GM23338 (cell line): ENCODE data around the gene NSMCE1. TPM values are rescaled to one million over a fixed set of nuclear protein-coding genes. Genes with fewer than 3 reads are reported as not detected.

Experiments
- ATAC-seq: fragments of 200-7000 bp; cut with Tn5 transposase; 3 replicates; pipeline ENCODE4 v1.9.1; 2020
- DNase-seq: peaks from one replicate; pipeline ENCODE4 v3.0.0-alpha.2; 2015; ENCODE audit warnings: low spot score
- H2AFZ ChIP-seq: fragments of 200-600 bp; sonication (generic); 2 replicates; pipeline ENCODE4 v1.8.0; 2016; ENCODE audit warnings: antibody characterized with exemption, mild to moderate bottlenecking, moderate library complexity
- H3F3A ChIP-seq: fragments of 200-600 bp; sonication (generic); replicated peaks from 2 replicates; pipeline ENCODE4 v1.8.0; 2017; ENCODE audit warnings: antibody characterized with exemption, mixed run types, low read depth
- H3K27ac ChIP-seq: fragments of 200-600 bp; sonication (generic); 2 replicates; pipeline ENCODE4 v1.6.1; 2016; ENCODE audit warnings: low read depth
- H3K27me3 ChIP-seq: fragments of 200-600 bp; sonication (generic); 2 replicates; pipeline ENCODE4 v1.8.0; 2016; ENCODE audit warnings: mild to moderate bottlenecking, mixed run types, moderate library complexity; ENCODE audit not compliant: insufficient read depth
- H3K36me3 ChIP-seq: fragments of 200-600 bp; sonication (generic); 2 replicates; pipeline ENCODE4 v1.8.0; 2016; ENCODE audit warnings: mild to moderate bottlenecking; ENCODE audit not compliant: insufficient read depth
- H3K4me1 ChIP-seq: fragments of 200-600 bp; sonication (generic); 2 replicates; pipeline ENCODE4 v1.8.0; 2016; ENCODE audit warnings: mild to moderate bottlenecking, moderate library complexity; ENCODE audit not compliant: insufficient read depth
- H3K4me2 ChIP-seq: fragments of 200-600 bp; sonication (generic); 2 replicates; pipeline ENCODE4 v1.7.1; 2017; ENCODE audit warnings: mixed run types
- H3K4me3 ChIP-seq: fragments of 200-600 bp; sonication (generic); 2 replicates; pipeline ENCODE4 v1.6.1; 2016; ENCODE audit warnings: mixed run types
- H3K79me2 ChIP-seq: fragments of 200-600 bp; sonication (generic); replicated peaks from 2 replicates; pipeline ENCODE4 v1.8.0; 2017; ENCODE audit warnings: mild to moderate bottlenecking; ENCODE audit not compliant: insufficient read depth
- H3K9me2 ChIP-seq: fragments of 200-600 bp; sonication (generic); 2 replicates; pipeline ENCODE4 v1.8.0; 2017; ENCODE audit not compliant: insufficient read depth
- H4K20me1 ChIP-seq: fragments of 200-600 bp; sonication (generic); replicated peaks from 2 replicates; pipeline ENCODE4 v1.8.0; 2017; ENCODE audit warnings: mild to moderate bottlenecking; ENCODE audit not compliant: insufficient read depth
- H3K27ac Mint-ChIP-seq: 2 replicates; pipeline ENCODE4 v1.8.0; 2020; ENCODE audit warnings: inconsistent platforms, mild to moderate bottlenecking, moderate library complexity, mixed read lengths
- H3K27me3 Mint-ChIP-seq: 3 replicates; pipeline ENCODE4 v1.8.0; 2022; ENCODE audit warnings: low read depth, mild to moderate bottlenecking, moderate library complexity, mixed read lengths, inconsistent platforms; ENCODE audit not compliant: insufficient read depth, poor library complexity
- H3K36me3 Mint-ChIP-seq: 3 replicates; pipeline ENCODE4 v1.8.0; 2021; ENCODE audit warnings: low read depth, mild to moderate bottlenecking, inconsistent platforms, moderate library complexity, mixed read lengths
- H3K4me1 Mint-ChIP-seq: 3 replicates; pipeline ENCODE4 v1.8.0; 2020; ENCODE audit warnings: mild to moderate bottlenecking, inconsistent platforms, mixed read lengths
- H3K4me3 Mint-ChIP-seq: 3 replicates; pipeline ENCODE4 v1.8.0; 2021; ENCODE audit warnings: moderate library complexity, mild to moderate bottlenecking, inconsistent platforms, mixed read lengths
- H3K9me3 Mint-ChIP-seq: 3 replicates; pipeline ENCODE4 v1.8.0; 2020; ENCODE audit warnings: moderate library complexity, mild to moderate bottlenecking, inconsistent platforms, mixed read lengths
- CTCF ChIP-seq, 2 experiments: fragments of 200-600 bp in 1 of 2; sonication (generic) in 1 of 2; conservative IDR thresholded peaks; 2 replicates each; pipeline versions ENCODE4 v1.5.1 to v1.6.1; 2016 to 2017; ENCODE audit warnings: antibody characterized with exemption in 2 of 2, low read depth in 2 of 2, mild to moderate bottlenecking in 2 of 2, moderate library complexity in 1 of 2
- EZH2phosphoT487 ChIP-seq: fragments of 200-600 bp; sonication (generic); IDR thresholded peaks from one replicate; pipeline ENCODE4 v1.8.1; 2018; ENCODE audit warnings: antibody characterized with exemption; ENCODE audit not compliant: unreplicated experiment
- NANOG ChIP-seq: IDR thresholded peaks from 2 replicates; pipeline ENCODE4 v1.6.1; 2016; ENCODE audit warnings: antibody characterized with exemption, borderline replicate concordance
- REST ChIP-seq: IDR thresholded peaks from one replicate; pipeline ENCODE4 v1.6.1; 2018; ENCODE audit warnings: antibody characterized with exemption; ENCODE audit not compliant: unreplicated experiment
- ZNF114 ChIP-seq: fragments of 250-450 bp; sonication (Bioruptor Pico); IDR thresholded peaks from 2 replicates; pipeline ENCODE4 v1.5.0; 2020; ENCODE audit warnings: mild to moderate bottlenecking, moderate library complexity
- ZNF331 ChIP-seq: fragments of 250-450 bp; sonication (Bioruptor Pico); IDR thresholded peaks from 2 replicates; pipeline ENCODE4 v1.5.0; 2020; ENCODE audit warnings: low read depth, mild to moderate bottlenecking, moderate library complexity
- polyA plus RNA-seq: library from polyadenylated mRNA; unstranded; fragments of >200 nt; fragmentation: Nextera tagmentation; extraction: Ambion mirVana; gene quantifications from 2 replicates; pipeline ENCODE4 v1.2.1, GENCODE V29; 2016
- total RNA-seq: library from RNA; depleted of rRNA; stranded (reverse); fragments of >200 nt; shearing (Covaris generic); gene quantifications from 2 replicates; pipeline ENCODE4 v1.2.3, GENCODE V29; 2014
- TF ChIP-seq, protein P1 (sequence below): fragments of 250-450 bp; sonication (Bioruptor Pico); IDR thresholded peaks from 2 replicates; pipeline ENCODE4 v1.5.0; 2020; ENCODE audit warnings: mild to moderate bottlenecking, moderate library complexity
- TF ChIP-seq, protein P2 (sequence below): IDR thresholded peaks from 2 replicates; pipeline ENCODE4 v1.6.1; 2016; ENCODE audit warnings: antibody characterized with exemption

The NSMCE1 gene
- total and polyA plus RNA-seq, 2 experiments from 2014 or later, result 30.6 to 50.8 TPM

DNA sequence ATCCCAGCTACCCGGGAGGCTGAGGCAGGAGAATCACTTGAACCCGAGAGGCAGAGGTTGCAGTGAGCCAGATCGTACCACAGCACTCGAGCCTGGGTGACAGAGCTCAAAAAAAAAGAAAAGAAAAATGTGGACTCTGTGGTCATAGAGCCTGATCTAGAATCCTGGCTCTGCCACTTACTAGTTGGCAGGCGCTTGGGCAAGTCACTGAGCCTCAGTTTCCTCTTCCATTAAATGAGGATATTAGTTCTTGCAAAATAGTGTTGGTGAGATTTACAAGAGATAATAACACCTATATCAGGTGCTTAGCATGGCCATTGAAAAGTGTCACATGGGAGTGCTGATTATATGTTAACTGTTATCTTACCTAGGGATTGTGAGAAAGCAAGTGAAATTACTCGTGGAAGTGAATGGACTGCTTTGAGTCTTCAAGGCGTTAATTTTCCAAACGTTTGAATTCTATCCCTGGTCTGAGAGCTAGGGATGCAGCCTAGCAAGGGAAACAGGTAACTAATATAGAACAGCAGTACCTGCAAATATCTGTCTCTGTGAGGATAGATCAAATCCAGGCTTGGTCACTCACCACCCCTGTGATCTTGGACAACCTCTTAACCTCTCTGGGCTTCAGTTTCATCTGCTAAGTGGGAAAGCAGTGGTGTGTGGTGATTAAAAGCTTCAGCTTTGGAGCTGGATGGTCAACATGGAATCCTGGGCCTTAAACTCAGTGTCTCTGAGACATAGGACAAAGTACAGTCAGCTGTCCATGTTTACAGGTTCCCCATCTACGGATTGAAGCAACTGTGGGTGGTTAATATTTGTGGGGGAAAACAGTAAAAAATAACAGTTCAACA is 953 bp upstream of the NSMCE1 start:
- Mint-ChIP-seq H3K9me3 (no peaks in the 10 kb centered on the region; the same call in 2 of the 3 replicates), H3K36me3 (peaks cover 3% of the 10 kb centered on the region; the same call in 2 of the 3 replicates), H3K27ac (no peak overlapping the region), H3K27me3 (no peaks in the 10 kb centered on the region), H3K4me3 (peak overlapping the region; percentile 81), H3K4me1 (peaks cover 7% of the 10 kb centered on the region; the same call in 2 of the 3 replicates)
- Histone ChIP-seq H3K27me3 (no peaks in the 10 kb centered on the region), H4K20me1 (no peaks in the 10 kb centered on the region), H3K4me1 (peaks cover 7% of the 10 kb centered on the region), H3K79me2 (no peaks in the 10 kb centered on the region), H3K36me3 (no peaks in the 10 kb centered on the region), H3K4me3 (peak overlapping the region; percentile 68), H3F3A (no peaks in the 10 kb centered on the region), H3K9me2 (peaks cover 8% of the 10 kb centered on the region; the same call in 1 of the 2 replicates), H3K4me2 (peak overlapping the region; percentile 87; the same call in 1 of the 2 replicates), H2AFZ (peak overlapping the region; percentile 56; the same call in 1 of the 2 replicates), H3K27ac (no peak overlapping the region)
- DNase-seq (no peak), ATAC-seq (no peak)
- TF ChIP-seq REST (no peak), ZNF114 (CRISPR knock-in tag) (no peak), EZH2phosphoT487 (no peak), ZNF331 (CRISPR knock-in tag) (no peak), NANOG (no peak), CTCF (conservative IDR thresholded peaks at IDR 0.05; ENCODE audit: low read depth in 2 of 2) (no peak)
- TF ChIP-seq, protein P1, sequence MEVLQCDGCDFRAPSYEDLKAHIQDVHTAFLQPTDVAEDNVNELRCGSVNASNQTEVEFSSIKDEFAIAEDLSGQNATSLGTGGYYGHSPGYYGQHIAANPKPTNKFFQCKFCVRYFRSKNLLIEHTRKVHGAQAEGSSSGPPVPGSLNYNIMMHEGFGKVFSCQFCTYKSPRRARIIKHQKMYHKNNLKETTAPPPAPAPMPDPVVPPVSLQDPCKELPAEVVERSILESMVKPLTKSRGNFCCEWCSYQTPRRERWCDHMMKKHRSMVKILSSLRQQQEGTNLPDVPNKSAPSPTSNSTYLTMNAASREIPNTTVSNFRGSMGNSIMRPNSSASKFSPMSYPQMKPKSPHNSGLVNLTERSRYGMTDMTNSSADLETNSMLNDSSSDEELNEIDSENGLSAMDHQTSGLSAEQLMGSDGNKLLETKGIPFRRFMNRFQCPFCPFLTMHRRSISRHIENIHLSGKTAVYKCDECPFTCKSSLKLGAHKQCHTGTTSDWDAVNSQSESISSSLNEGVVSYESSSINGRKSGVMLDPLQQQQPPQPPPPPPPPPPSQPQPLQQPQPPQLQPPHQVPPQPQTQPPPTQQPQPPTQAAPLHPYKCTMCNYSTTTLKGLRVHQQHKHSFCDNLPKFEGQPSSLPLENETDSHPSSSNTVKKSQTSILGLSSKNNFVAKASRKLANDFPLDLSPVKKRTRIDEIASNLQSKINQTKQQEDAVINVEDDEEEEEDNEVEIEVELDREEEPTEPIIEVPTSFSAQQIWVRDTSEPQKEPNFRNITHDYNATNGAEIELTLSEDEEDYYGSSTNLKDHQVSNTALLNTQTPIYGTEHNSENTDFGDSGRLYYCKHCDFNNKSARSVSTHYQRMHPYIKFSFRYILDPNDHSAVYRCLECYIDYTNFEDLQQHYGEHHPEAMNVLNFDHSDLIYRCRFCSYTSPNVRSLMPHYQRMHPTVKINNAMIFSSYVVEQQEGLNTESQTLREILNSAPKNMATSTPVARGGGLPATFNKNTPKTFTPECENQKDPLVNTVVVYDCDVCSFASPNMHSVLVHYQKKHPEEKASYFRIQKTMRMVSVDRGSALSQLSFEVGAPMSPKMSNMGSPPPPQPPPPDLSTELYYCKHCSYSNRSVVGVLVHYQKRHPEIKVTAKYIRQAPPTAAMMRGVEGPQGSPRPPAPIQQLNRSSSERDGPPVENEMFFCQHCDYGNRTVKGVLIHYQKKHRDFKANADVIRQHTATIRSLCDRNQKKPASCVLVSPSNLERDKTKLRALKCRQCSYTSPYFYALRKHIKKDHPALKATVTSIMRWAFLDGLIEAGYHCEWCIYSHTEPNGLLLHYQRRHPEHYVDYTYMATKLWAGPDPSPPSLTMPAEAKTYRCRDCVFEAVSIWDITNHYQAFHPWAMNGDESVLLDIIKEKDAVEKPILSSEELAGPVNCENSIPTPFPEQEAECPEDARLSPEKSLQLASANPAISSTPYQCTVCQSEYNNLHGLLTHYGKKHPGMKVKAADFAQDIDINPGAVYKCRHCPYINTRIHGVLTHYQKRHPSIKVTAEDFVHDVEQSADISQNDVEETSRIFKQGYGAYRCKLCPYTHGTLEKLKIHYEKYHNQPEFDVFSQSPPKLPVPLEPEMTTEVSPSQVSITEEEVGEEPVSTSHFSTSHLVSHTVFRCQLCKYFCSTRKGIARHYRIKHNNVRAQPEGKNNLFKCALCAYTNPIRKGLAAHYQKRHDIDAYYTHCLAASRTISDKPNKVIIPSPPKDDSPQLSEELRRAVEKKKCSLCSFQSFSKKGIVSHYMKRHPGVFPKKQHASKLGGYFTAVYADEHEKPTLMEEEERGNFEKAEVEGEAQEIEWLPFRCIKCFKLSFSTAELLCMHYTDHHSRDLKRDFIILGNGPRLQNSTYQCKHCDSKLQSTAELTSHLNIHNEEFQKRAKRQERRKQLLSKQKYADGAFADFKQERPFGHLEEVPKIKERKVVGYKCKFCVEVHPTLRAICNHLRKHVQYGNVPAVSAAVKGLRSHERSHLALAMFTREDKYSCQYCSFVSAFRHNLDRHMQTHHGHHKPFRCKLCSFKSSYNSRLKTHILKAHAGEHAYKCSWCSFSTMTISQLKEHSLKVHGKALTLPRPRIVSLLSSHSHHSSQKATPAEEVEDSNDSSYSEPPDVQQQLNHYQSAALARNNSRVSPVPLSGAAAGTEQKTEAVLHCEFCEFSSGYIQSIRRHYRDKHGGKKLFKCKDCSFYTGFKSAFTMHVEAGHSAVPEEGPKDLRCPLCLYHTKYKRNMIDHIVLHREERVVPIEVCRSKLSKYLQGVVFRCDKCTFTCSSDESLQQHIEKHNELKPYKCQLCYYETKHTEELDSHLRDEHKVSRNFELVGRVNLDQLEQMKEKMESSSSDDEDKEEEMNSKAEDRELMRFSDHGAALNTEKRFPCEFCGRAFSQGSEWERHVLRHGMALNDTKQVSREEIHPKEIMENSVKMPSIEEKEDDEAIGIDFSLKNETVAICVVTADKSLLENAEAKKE (CRISPR knock-in tag), result no peak
- TF ChIP-seq, protein P2, sequence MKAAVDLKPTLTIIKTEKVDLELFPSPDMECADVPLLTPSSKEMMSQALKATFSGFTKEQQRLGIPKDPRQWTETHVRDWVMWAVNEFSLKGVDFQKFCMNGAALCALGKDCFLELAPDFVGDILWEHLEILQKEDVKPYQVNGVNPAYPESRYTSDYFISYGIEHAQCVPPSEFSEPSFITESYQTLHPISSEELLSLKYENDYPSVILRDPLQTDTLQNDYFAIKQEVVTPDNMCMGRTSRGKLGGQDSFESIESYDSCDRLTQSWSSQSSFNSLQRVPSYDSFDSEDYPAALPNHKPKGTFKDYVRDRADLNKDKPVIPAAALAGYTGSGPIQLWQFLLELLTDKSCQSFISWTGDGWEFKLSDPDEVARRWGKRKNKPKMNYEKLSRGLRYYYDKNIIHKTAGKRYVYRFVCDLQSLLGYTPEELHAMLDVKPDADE, result no peak
